GM19467 (cell line): ENCODE results near the gene TEX22.

Source experiments
- ATAC-seq: cut with Tn5 transposase; IDR thresholded peaks from one replicate; pipeline ENCODE4 v1.9.1; 2021; ENCODE audit warnings: mild to moderate bottlenecking, moderate library complexity; ENCODE audit not compliant: unreplicated experiment

The TEX22 gene

GRCh38 chr14:105436891-105437722 is 38.8 kb downstream of the TEX22 start:
- ATAC-seq: no peak

GRCh38 chr14:105437723-105438500 is 39.6 kb downstream of the TEX22 start:
- no peak for ATAC-seq

- ATAC-seq: no peak
Measured at GRCh38 chr14:105439179-105439578, 40.8 kb downstream of the TEX22 start.

- no peak for ATAC-seq
Measured at GRCh38 chr14:105439710-105440553, 41.6 kb downstream of the TEX22 start.

GRCh38 chr14:105440554-105440900 is 42.2 kb downstream of the TEX22 start:
- ATAC-seq: no peak

GRCh38 chr14:105440992-105441391 is 42.7 kb downstream of the TEX22 start:
- ATAC-seq: no peak

- no peak for ATAC-seq
Measured at GRCh38 chr14:105442125-105442524, 43.8 kb downstream of the TEX22 start.

GRCh38 chr14:105442834-105443233 is 44.5 kb downstream of the TEX22 start:
- ATAC-seq: no peak

- no peak for ATAC-seq
Measured at GRCh38 chr14:105444859-105445258, 46.5 kb downstream of the TEX22 start.

GRCh38 chr14:105445290-105445689 is 47.0 kb downstream of the TEX22 start:
- ATAC-seq: no peak

GRCh38 chr14:105445901-105446845 is 47.8 kb downstream of the TEX22 start:
- ATAC-seq: no peak

GRCh38 chr14:105446971-105447370 is 48.6 kb downstream of the TEX22 start:
- no peak for ATAC-seq

- no peak for ATAC-seq
Measured at GRCh38 chr14:105447651-105448640, 49.6 kb downstream of the TEX22 start.

GRCh38 chr14:105448706-105449111 is 50.4 kb downstream of the TEX22 start:
- no peak for ATAC-seq

- ATAC-seq: no peak
Measured at GRCh38 chr14:105449276-105450122, 51.2 kb downstream of the TEX22 start.

- no peak for ATAC-seq
Measured at GRCh38 chr14:105450123-105450505, 51.8 kb downstream of the TEX22 start.

GRCh38 chr14:105450864-105451720 is 52.8 kb downstream of the TEX22 start:
- ATAC-seq: no peak
